Activated naive CD4-positive, alpha-beta T cell treated with anti-CD3 and anti-CD28 coated beads, Interleukin-2, amount 10 ng/mL, durations not matched to agents 7 days and 5 days (primary cell): ENCODE results near the gene NAGS.
"Not testable (repeated sequence)": the region's sequence is repeated elsewhere in the genome, so short reads cannot be mapped to it uniquely, and the experiment has no call there.

ENCODE experiments used
- CTCF ChIA-PET: fragments of 350-600 bp; sonication (Branson Sonifier 250); formaldehyde crosslinking; loops from one replicate; lab custom pipeline; 2021; ENCODE audit warnings: antibody characterized with exemption; lab: Charles Lee
- DNase-seq: peaks from one replicate; pipeline ENCODE4 v3.0.0-alpha.2; 2020
- H3K27ac Mint-ChIP-seq: one replicate; pipeline ENCODE4 v1.8.0; 2021; ENCODE audit warnings: mild to moderate bottlenecking, moderate library complexity, mixed read lengths
- H3K27me3 Mint-ChIP-seq: one replicate; pipeline ENCODE4 v1.8.0; 2021; ENCODE audit warnings: mild to moderate bottlenecking, mixed read lengths
- H3K36me3 Mint-ChIP-seq: one replicate; pipeline ENCODE4 v1.8.0; 2021; ENCODE audit warnings: mixed read lengths
- H3K4me1 Mint-ChIP-seq: one replicate; pipeline ENCODE4 v1.8.0; 2021; ENCODE audit warnings: mixed read lengths
- H3K4me3 Mint-ChIP-seq: one replicate; pipeline ENCODE4 v1.8.0; 2021; ENCODE audit warnings: mild to moderate bottlenecking, moderate library complexity, mixed read lengths
- H3K9me3 Mint-ChIP-seq: one replicate; pipeline ENCODE4 v1.8.0; 2021; ENCODE audit warnings: mixed read lengths

The NAGS gene

DNA sequence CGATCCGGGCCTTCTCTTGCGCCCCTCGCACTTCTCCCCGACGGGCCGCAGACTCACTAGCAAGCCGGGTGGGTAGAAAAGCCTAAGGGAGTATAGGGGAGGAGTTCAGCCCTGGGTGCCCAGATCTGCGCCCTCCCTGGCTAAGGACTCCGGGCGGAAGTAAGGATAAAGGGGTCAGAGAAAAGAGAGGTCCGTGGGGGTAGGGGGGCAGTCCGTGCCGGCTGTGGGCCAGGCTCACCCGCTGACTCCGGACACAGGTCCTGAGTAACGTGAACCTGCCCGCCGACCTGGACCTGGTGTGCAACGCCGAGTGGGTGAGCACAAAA, 1.8 kb downstream of the NAGS start:
- CTCF ChIA-PET = interaction anchor here (0.9 kb wide), 1 partner anchor 35 kb away, joined by 5 read pairs; no protein-coding TSS in a partner anchor
- Mint-ChIP-seq H3K27me3 (peaks cover 67% of the 10 kb centered on the region), H3K4me1 (peaks cover 36% of the 10 kb centered on the region), H3K36me3 (peaks cover 14% of the 10 kb centered on the region), H3K9me3 (no peaks in the 10 kb centered on the region), H3K4me3 (peak overlapping the region; percentile 79), H3K27ac (peak overlapping the region; percentile 49)
- no peak for DNase-seq

DNA sequence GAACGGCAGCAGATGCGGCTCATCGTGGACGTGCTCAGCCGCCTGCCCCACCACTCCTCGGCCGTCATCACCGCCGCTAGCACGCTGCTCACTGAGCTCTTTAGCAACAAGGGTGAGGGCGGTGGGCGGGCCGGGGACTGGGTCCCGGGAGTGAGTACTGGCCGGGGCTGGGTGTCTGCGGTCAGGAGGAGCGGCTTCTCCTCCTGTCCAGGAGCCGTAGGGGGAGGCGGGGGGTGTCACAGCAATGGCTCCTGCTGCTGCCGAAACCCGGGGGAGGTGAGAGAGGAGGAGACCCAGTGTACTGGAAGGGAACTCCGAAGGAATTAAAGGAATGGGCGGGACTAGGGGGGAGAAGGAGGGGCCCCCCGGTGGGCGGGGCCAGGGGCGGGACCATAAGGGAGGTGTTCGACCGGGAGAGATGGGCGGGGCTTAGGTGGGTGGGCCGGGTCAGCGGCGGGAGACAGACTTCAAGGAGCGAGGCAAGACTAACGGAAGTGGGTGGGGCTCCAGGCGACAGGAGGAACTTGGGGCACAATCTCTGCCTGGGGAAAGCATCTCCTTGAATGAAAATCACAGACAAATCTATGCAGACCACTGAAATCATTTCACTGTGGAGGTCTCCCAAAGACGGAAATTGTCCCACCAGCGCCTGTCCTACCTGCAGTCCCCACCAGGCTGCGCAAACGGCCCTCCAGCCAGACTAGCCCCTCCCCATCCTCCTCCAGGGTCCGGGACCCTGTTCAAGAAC, 2.4 kb downstream of the NAGS start:
- peaks cover 40% of the 10 kb centered on the region for H3K4me1 Mint-ChIP-seq
- H3K27ac Mint-ChIP-seq = peak overlapping the region; percentile 69
- peak overlapping the region; percentile 79 for H3K4me3 Mint-ChIP-seq
- peak; percentile 100 for DNase-seq
- H3K9me3 Mint-ChIP-seq = no peaks in the 10 kb centered on the region
- CTCF ChIA-PET = interaction anchor here (0.9 to 1.3 kb wide), 3 partner anchors 34 to 129 kb away, joined by 4 to 5 read pairs (median 4); partner anchors contain the start of gene HDAC5
- H3K27me3 Mint-ChIP-seq = peaks cover 61% of the 10 kb centered on the region
- peaks cover 18% of the 10 kb centered on the region for H3K36me3 Mint-ChIP-seq

DNA sequence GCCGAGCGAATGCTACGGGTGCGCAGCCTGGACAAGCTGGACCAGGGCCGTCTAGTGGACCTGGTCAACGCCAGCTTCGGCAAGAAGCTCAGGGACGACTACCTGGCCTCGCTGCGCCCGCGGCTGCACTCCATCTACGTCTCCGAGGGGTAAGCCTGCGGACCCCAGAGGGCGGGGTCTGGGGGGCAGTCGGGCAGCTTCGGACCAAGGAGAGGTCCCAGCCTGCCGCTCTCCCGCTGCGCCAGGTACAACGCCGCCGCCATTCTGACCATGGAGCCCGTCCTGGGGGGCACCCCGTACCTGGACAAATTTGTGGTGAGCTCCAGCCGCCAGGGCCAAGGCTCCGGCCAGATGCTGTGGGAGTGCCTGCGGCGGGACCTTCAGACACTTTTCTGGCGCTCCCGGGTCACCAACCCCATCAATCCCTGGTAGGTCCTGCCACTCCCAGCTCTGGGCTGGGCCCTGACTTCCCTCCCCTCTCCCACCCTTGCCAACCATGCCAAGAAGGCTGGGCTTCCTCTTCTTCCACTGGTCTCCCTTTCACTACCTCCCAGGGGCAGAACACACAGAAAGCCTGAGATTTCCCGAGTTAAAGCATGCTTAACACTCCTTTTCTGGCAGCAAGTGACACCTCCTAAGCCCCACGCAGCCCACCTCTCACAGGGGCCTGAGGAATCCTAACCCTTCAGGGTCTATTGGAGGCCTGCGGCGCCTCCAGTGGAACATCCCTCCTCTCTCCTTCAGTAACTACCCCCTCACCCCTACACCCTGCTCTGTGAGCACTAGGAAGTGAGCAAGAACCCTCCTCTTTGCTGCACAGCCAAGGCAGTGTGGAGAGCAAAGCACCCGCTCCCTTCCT, 3.2 kb downstream of the NAGS start:
- CTCF ChIA-PET = interaction anchor here (1.2 to 2.4 kb wide), 4 partner anchors 34 to 130 kb away, joined by 3 to 13 read pairs (median 4); partner anchors contain the start of gene HDAC5
- DNase-seq = peak; percentile 43
- Mint-ChIP-seq H3K4me1 (peaks cover 40% of the 10 kb centered on the region), H3K9me3 (no peaks in the 10 kb centered on the region), H3K27ac (peak overlapping the region; percentile 78), H3K27me3 (peaks cover 53% of the 10 kb centered on the region), H3K36me3 (peaks cover 18% of the 10 kb centered on the region), H3K4me3 (peak overlapping the region; percentile 79)

DNA sequence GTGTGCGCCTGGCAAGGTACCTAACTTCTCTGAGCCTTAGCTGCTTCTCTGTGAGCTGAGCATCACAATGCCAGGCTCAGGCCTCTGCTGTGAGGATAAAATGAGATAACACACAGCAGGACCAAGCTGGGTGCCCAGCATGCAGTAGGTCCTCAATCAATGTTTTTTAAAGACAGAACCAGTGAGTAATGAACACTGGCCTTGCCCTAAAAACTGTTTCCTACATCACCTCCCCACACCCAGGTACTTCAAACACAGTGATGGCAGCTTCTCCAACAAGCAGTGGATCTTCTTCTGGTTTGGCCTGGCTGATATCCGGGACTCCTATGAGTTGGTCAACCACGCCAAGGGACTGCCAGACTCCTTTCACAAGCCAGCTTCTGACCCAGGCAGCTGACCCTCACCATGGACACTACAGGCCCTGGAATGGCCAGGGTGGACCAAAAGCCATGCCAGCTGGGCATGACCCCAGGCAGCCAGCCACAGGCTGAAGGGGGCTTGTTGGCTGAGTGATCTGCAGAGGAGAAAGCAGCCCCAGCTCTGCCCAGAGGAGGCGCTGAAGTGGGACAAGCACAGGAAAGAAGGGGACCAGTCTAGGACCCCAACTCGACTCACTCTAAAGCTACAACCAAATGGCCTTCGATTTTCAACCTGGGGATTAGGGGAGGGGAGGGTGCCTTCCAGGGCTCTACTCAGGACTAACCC, 3.9 kb downstream of the NAGS start:
- peaks cover 46% of the 10 kb centered on the region for H3K4me1 Mint-ChIP-seq
- H3K36me3 Mint-ChIP-seq = peaks cover 18% of the 10 kb centered on the region
- CTCF ChIA-PET = interaction anchor here (0.8 to 2.4 kb wide), 5 partner anchors 10 to 130 kb away, joined by 3 to 13 read pairs (median 3); no protein-coding TSS in a partner anchor
- H3K27ac Mint-ChIP-seq = peak overlapping the region; percentile 78
- DNase-seq = no peak
- peak overlapping the region; percentile 79 for H3K4me3 Mint-ChIP-seq
- H3K27me3 Mint-ChIP-seq = peaks cover 49% of the 10 kb centered on the region
- H3K9me3 Mint-ChIP-seq = no peaks in the 10 kb centered on the region

DNA sequence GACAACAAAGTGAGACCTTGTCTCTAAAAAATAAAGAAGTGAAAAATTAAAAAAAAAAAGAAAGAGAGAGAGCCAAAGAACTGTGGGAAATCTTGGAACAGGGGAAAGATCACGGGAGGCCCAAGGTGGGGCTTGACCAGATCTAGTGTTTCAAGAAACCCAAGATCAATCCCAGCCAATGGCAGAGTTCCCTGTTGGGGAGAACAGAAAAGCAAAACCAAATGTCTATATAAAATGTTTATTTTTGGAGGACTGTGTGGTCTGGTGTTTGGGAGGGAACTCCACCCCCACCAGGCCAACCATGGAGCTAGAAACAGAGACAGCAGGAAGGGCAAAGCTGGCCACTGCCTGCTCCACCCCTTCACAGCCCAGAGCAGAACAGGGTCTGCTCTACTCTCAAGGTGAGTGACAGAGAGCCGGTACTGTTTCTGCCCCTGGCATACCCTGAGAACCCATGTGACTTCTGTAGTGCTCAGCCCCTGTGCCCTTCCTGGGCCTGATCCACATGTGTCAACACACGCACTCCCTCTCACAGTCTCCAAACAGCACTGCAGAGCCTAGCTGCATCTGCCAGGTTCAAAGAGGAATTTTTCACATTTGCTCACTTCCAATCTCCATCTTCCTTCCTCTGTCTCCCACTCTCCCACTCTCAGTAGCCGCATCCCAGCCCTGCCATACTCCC, 6.7 kb downstream of the NAGS start:
- H3K9me3 Mint-ChIP-seq = no peaks in the 10 kb centered on the region
- H3K27me3 Mint-ChIP-seq = peaks cover 25% of the 10 kb centered on the region
- H3K27ac Mint-ChIP-seq = no peak overlapping the region
- CTCF ChIA-PET = interaction anchor here (0.7 to 1.8 kb wide), 4 partner anchors 30 to 134 kb away, joined by 3 to 5 read pairs (median 4); no protein-coding TSS in a partner anchor
- no peak for DNase-seq
- H3K36me3 Mint-ChIP-seq = peaks cover 23% of the 10 kb centered on the region
- H3K4me1 Mint-ChIP-seq = peaks cover 54% of the 10 kb centered on the region
- no peak overlapping the region for H3K4me3 Mint-ChIP-seq

DNA sequence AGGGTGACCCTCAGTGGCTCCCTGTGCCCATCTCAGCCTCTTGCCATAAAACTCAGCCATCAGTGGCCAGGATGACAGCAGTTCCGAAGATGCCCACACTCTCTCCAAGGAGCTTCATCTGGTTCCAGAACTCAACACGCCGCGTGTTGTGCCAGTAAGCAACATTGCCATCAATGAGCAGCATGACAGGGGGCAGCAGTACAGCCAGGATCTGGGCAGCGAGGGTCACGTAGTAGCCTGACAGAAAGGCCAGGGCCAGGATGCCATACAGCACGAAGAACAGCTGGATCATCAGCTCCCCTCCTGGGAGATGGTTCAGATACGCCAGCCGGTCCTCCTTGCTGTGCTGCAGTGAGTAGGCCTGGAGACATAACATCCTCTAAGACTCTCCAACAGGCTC, 7.5 kb downstream of the NAGS start:
- no peak overlapping the region for H3K4me3 Mint-ChIP-seq
- peaks cover 21% of the 10 kb centered on the region for H3K36me3 Mint-ChIP-seq
- no peaks in the 10 kb centered on the region for H3K9me3 Mint-ChIP-seq
- peaks cover 17% of the 10 kb centered on the region for H3K27me3 Mint-ChIP-seq
- peaks cover 48% of the 10 kb centered on the region for H3K4me1 Mint-ChIP-seq
- H3K27ac Mint-ChIP-seq = no peak overlapping the region
- CTCF ChIA-PET = interaction anchor here (1.0 to 1.8 kb wide), 3 partner anchors 29 to 135 kb away, joined by 3 to 5 read pairs (median 3); no protein-coding TSS in a partner anchor
- no peak for DNase-seq

DNA sequence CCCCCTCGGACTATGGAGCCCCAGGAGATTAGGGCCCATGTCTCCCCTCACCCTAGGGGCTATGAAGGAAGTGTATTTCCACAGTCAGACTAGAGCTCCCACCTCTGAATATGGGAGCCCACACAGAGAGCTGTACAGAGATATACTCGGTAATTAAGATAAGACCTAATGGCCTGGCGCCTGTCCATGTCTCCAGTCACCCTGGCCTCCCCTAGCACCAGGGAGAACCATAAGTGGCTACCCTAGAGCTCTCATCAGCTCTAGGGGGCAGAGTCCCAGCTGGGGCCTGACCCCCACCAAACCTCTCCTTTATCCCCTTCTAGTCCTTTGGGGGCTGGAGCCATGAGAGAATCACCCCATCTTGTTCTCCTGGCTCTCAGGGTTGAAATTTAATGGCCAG, 8.0 kb downstream of the NAGS start:
- H3K27me3 Mint-ChIP-seq = peaks cover 13% of the 10 kb centered on the region
- CTCF ChIA-PET = no interaction called here

DNA sequence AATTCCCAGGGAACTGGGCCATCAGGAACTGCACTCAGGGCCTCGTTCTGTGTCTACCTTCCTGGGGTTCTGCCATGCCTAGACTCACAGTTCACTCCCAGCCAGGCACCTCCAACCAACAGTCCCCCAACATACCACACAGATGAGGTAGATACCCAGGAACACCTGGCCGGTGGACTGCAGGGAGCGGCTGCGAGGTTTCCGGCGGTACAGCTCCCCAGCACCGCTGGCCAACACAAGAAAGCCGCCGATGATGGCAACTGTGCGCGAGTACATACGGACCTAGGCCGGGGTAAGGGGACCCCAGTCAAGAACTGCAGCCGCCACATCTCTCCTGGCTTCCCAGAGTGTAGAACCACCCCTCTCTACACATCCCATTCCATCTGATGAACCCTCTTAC, 8.5 kb downstream of the NAGS start:
- Mint-ChIP-seq H3K9me3 (no peaks in the 10 kb centered on the region), H3K36me3 (peaks cover 21% of the 10 kb centered on the region), H3K27ac (no peak overlapping the region), H3K4me1 (peaks cover 43% of the 10 kb centered on the region), H3K4me3 (peak overlapping the region; percentile 58), H3K27me3 (peaks cover 10% of the 10 kb centered on the region)
- CTCF ChIA-PET = no interaction called here
- DNase-seq = no peak

More for the DNA sequence above, 8.0 kb downstream of the NAGS start:
- no peaks in the 10 kb centered on the region for H3K9me3 Mint-ChIP-seq
- no peak overlapping the region for H3K27ac Mint-ChIP-seq
- H3K4me3 Mint-ChIP-seq = no peak overlapping the region
- H3K4me1 Mint-ChIP-seq = peaks cover 46% of the 10 kb centered on the region
- H3K36me3 Mint-ChIP-seq = peaks cover 21% of the 10 kb centered on the region
- DNase-seq = no peak

DNA sequence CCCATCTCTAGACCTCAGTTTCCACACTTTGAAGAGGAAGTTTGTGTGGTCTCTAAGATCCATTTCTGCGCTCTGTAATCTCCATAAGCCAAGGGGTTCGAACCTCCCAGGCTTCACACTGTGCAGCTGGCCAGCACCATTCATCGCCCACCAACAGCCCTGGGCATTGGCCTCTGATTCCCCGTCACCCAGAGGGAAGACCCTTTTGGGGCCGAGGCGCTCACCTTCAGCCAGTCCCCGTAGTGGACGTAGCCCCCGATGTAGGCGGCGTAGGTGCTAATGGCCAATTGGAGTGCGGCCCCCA, 9.7 kb downstream of the NAGS start:
- CTCF ChIA-PET = interaction anchor here (1.0 to 1.1 kb wide), 2 partner anchors 27 to 70 kb away, joined by 3 to 7 read pairs; no protein-coding TSS in a partner anchor
- no peak for DNase-seq
- Mint-ChIP-seq H3K9me3 (no peaks in the 10 kb centered on the region), H3K4me3 (peak overlapping the region; percentile 100), H3K27ac (peak overlapping the region; percentile 96), H3K4me1 (peaks cover 30% of the 10 kb centered on the region), H3K36me3 (peaks cover 19% of the 10 kb centered on the region), H3K27me3 (peaks cover 3% of the 10 kb centered on the region)

DNA sequence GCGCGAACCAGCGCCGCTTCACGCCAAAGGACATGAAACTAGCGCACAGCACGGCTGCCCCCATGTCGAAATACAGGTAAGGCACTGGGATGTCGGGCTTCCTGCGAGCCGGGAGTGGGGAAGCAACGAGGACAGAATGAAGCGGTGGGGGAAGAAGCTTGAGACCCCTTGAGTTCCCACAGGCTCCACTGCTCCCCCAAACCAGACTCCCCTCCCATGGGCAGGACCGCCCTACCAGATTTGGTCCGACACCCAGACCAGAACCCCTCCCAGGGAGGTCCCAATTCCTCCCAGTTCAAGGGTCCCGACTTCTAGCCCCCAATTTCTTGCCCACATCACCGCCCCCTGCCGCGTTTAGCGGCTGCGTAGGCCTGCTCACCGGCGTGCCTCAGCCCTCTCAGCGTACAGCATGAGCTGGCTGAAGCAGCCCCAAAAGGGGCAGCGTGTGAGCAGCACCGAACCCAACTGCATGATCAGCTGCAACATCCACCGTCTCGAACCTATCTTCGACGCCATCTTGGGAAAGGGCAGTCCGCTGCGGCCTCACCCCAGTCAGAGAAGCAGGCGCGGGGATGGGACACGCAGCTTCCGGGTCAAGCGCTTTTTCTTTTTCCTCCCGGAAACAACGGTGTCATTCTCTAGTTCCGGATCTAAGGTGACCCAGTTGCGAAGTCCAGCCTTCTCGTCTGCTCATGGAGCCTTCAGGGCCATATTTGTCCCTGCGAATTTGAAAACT, 10.2 kb downstream of the NAGS start, which contains the start of gene TMEM101:
Gene TMEM101 (minus strand): TSS at position 527 of the 736 bp plus-strand sequence. CDS start 11 bp downstream, at position 516.
- CTCF ChIA-PET = interaction anchor here (1.0 to 1.1 kb wide), 2 partner anchors 27 to 71 kb away, joined by 3 to 7 read pairs; no protein-coding TSS in a partner anchor
- H3K36me3 Mint-ChIP-seq = peaks cover 16% of the 10 kb centered on the region
- peaks cover 30% of the 10 kb centered on the region for H3K4me1 Mint-ChIP-seq
- peak within 1 kb of the TSS; percentile 96 for H3K27ac Mint-ChIP-seq
- peak within 1 kb of the TSS; percentile 100 for H3K4me3 Mint-ChIP-seq
- peak; percentile 93 for DNase-seq
- H3K27me3 Mint-ChIP-seq = peaks cover 3% of the 10 kb centered on the region
- no peaks in the 10 kb centered on the region for H3K9me3 Mint-ChIP-seq

DNA sequence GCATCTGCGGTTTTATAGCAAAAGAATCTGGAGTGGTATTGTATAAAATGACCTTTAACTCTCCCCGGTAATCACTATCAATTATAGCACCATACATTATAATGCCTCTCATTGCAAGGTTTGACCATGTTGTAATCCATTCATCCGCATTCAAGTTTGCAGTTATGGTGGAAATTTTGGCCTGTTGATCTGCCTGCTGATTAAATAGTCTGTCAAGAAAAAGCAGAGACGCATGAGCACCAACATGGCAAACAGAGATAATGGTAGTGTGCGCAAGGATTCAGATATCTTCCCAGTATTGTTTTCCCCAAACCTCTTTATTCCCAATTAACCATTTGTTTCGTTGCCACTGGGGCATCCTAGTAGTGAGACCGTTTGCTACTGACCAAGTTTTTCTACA, 16.8 kb downstream of the NAGS start:
- H3K27ac Mint-ChIP-seq, H3K36me3 Mint-ChIP-seq, DNase-seq, H3K27me3 Mint-ChIP-seq, CTCF ChIA-PET, H3K9me3 Mint-ChIP-seq, H3K4me3 Mint-ChIP-seq, H3K4me1 Mint-ChIP-seq: not testable (repeated sequence)

DNA sequence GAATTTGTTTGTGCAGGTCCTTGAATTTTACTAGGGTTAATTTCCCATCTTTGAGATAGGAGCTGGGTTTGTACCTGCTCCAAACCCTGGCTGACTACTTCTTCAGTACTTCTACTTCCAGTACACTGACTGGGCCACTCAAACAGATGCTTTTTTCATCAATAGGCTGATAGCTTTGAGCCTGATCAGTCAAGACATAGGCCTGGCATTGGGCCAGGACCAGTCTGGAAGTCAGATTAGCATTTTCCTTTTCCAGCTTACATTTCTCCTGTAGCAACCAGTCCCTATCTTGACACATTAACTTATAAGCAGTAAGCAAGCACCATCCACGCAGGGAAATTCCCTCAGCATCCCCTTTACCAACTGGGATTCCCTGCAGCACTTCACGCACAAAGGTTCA, 17.8 kb downstream of the NAGS start:
- no peak for DNase-seq
- Mint-ChIP-seq H3K4me3 (no peak overlapping the region), H3K27ac (no peak overlapping the region), H3K36me3 (no peaks in the 10 kb centered on the region), H3K4me1 (no peaks in the 10 kb centered on the region), H3K27me3 (no peaks in the 10 kb centered on the region), H3K9me3 (no peaks in the 10 kb centered on the region)
- CTCF ChIA-PET = no interaction called here
